Measurements from ENCODE around the gene ATP5F1D. TPM values are rescaled to one million over a fixed set of nuclear protein-coding genes. Genes with fewer than 3 reads are reported as not detected.

The ATP5F1D gene
- total and polyA plus RNA-seq, 2 of the 13 experiments (the other 11 are each of a cell fraction or from before 2014, with no cell fraction given) = 39.4 to 78.7 TPM

DNA sequence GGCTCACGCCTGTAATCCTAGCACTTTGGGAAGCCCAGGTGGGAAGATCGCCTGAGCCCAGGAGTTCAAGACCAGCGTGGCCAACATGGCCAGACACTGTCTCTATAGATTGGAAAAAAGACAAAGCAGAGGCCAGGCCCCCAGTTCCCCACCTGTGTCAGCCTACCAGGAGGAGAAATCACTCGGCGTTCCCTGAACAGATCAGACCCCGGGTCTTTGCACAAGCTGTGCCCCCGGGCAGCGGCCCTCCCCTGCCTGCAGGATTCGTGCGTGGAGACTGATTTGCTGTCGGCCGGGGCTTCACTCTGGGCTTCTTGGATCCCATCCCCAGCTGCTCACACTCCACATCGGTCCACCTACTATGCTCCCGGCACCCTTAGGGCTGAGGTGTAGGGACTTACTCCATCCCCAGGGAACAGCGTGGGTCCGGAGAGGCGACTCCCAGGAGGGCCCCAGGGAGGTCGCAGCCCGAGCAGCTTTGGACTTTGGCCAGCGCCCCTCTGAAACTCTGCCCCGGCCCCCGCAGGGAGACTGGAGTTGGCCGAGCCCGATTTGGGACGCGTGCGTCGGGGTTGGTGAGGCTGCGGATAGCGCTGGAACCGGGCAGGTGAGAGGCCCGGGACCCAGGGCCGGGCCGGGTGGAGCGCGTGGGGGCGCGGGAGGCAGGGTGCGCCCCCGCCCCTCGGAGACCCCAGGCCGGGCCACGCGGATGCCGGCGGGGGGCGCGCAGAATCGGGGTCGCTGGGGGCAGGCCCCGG lies 43.6 kb downstream of the ATP5F1D start (continued):
- TF ChIP-seq ZNF546 (CRISPR knock-in tag; conservative IDR thresholded peaks at IDR 0.05) (peak; percentile 63; the same call in 1 of the 2 replicates), ZNF607 (CRISPR knock-in tag; IDR thresholded peaks at IDR 0.05; ENCODE audit: borderline replicate concordance) (peak; percentile 21; the same call in 1 of the 2 replicates), HNRNPLL (IDR thresholded peaks at IDR 0.05; ENCODE audit: low read depth, low read length, poor library complexity, severe bottlenecking) (peak; percentile 41), ZSCAN31 (CRISPR knock-in tag; IDR thresholded peaks at IDR 0.05; ENCODE audit: low read depth) (peak; percentile 78; the same call in 1 of the 2 replicates), KDM6A (CRISPR knock-in tag; IDR thresholded peaks at IDR 0.05; ENCODE audit: low read depth) (no peak), ZBTB7B (CRISPR knock-in tag; IDR thresholded peaks at IDR 0.05) (peak; percentile 81), ZNF550 (CRISPR knock-in tag; IDR thresholded peaks at IDR 0.05; ENCODE audit: borderline replicate concordance) (no peak), SRSF1 (optimal IDR thresholded peaks at IDR 0.05; ENCODE audit: low read depth, low read length) (peak; percentile 73), SP140L (CRISPR knock-in tag; IDR thresholded peaks at IDR 0.05; ENCODE audit: borderline replicate concordance) (no peak), ZMYM3 (CRISPR knock-in tag; IDR thresholded peaks at IDR 0.05) (peak; percentile 12; the same call in 1 of the 2 replicates), LCORL (IDR thresholded peaks at IDR 0.05) (no peak), LCORL (CRISPR knock-in tag; IDR thresholded peaks at IDR 0.05) (peak; percentile 82), EHMT2 (IDR thresholded peaks at IDR 0.05; ENCODE audit: borderline replicate concordance, low read depth, low read length) (no peak), AGO1 (IDR thresholded peaks at IDR 0.05; ENCODE audit: low read depth, low read length, poor library complexity, severe bottlenecking) (peak; percentile 54), ZKSCAN1 (IDR thresholded peaks at IDR 0.05; ENCODE audit: low read length) (peak; percentile 92)
- TF ChIP-seq, protein P1, sequence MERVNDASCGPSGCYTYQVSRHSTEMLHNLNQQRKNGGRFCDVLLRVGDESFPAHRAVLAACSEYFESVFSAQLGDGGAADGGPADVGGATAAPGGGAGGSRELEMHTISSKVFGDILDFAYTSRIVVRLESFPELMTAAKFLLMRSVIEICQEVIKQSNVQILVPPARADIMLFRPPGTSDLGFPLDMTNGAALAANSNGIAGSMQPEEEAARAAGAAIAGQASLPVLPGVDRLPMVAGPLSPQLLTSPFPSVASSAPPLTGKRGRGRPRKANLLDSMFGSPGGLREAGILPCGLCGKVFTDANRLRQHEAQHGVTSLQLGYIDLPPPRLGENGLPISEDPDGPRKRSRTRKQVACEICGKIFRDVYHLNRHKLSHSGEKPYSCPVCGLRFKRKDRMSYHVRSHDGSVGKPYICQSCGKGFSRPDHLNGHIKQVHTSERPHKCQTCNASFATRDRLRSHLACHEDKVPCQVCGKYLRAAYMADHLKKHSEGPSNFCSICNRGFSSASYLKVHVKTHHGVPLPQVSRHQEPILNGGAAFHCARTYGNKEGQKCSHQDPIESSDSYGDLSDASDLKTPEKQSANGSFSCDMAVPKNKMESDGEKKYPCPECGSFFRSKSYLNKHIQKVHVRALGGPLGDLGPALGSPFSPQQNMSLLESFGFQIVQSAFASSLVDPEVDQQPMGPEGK (CRISPR knock-in tag; IDR thresholded peaks at IDR 0.05) = peak; percentile 77
- TF ChIP-seq, protein P2, sequence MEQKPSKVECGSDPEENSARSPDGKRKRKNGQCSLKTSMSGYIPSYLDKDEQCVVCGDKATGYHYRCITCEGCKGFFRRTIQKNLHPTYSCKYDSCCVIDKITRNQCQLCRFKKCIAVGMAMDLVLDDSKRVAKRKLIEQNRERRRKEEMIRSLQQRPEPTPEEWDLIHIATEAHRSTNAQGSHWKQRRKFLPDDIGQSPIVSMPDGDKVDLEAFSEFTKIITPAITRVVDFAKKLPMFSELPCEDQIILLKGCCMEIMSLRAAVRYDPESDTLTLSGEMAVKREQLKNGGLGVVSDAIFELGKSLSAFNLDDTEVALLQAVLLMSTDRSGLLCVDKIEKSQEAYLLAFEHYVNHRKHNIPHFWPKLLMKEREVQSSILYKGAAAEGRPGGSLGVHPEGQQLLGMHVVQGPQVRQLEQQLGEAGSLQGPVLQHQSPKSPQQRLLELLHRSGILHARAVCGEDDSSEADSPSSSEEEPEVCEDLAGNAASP (CRISPR knock-in tag; IDR thresholded peaks at IDR 0.05; ENCODE audit: borderline replicate concordance) = peak; percentile 57; the same call in 1 of the 2 replicates
- TF ChIP-seq, protein P3, sequence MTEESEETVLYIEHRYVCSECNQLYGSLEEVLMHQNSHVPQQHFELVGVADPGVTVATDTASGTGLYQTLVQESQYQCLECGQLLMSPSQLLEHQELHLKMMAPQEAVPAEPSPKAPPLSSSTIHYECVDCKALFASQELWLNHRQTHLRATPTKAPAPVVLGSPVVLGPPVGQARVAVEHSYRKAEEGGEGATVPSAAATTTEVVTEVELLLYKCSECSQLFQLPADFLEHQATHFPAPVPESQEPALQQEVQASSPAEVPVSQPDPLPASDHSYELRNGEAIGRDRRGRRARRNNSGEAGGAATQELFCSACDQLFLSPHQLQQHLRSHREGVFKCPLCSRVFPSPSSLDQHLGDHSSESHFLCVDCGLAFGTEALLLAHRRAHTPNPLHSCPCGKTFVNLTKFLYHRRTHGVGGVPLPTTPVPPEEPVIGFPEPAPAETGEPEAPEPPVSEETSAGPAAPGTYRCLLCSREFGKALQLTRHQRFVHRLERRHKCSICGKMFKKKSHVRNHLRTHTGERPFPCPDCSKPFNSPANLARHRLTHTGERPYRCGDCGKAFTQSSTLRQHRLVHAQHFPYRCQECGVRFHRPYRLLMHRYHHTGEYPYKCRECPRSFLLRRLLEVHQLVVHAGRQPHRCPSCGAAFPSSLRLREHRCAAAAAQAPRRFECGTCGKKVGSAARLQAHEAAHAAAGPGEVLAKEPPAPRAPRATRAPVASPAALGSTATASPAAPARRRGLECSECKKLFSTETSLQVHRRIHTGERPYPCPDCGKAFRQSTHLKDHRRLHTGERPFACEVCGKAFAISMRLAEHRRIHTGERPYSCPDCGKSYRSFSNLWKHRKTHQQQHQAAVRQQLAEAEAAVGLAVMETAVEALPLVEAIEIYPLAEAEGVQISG (CRISPR knock-in tag; IDR thresholded peaks at IDR 0.05) = no peak
- TF ChIP-seq, protein P4, sequence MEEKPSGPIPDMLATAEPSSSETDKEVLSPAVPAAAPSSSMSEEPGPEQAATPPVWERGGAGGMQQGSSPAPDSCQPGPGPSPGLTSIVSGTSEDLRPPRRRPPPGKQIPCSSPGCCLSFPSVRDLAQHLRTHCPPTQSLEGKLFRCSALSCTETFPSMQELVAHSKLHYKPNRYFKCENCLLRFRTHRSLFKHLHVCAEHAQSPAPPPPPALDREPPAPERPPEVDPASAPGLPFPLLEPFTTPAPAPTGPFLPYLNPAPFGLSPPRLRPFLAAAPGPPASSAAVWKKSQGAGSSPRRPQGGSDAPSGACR (CRISPR knock-in tag; IDR thresholded peaks at IDR 0.05) = peak; percentile 72; the same call in 1 of the 2 replicates
- TF ChIP-seq, protein P5, sequence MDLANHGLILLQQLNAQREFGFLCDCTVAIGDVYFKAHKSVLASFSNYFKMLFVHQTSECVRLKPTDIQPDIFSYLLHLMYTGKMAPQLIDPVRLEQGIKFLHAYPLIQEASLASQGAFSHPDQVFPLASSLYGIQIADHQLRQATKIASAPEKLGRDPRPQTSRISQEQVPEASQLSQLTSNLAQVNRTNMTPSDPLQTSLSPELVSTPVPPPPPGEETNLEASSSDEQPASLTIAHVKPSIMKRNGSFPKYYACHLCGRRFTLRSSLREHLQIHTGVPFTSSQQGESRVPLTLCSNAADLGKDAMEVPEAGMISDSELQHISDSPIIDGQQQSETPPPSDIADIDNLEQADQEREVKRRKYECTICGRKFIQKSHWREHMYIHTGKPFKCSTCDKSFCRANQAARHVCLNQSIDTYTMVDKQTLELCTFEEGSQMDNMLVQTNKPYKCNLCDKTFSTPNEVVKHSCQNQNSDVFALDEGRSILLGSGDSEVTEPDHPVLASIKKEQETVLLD (CRISPR knock-in tag; IDR thresholded peaks at IDR 0.05; ENCODE audit: low read depth) = peak; percentile 27; the same call in 1 of the 2 replicates

All from HepG2 (cell line).